Naive thymus-derived CD4-positive, alpha-beta T cell (primary cell): Measurements from ENCODE around the gene COL6A6. TPM values are rescaled to one million over a fixed set of nuclear protein-coding genes. Genes with fewer than 3 reads are reported as not detected.

Experiments
- ATAC-seq: fragments of 150-1000 bp; cut with Tn5 transposase; 2 replicates; pipeline ENCODE4 v1.10.0; 2021; ENCODE audit warnings: mild to moderate bottlenecking, moderate library complexity
- CTCF ChIA-PET: fragments of 350-600 bp; sonication (Branson Sonifier 250); formaldehyde crosslinking; loops from one replicate; lab custom pipeline; 2021; ENCODE audit warnings: antibody characterized with exemption; lab: Charles Lee
- POLR2A ChIA-PET: fragments of 350-600 bp; sonication (Branson Sonifier 250); formaldehyde crosslinking; loops from one replicate; lab custom pipeline; 2021; ENCODE audit warnings: antibody characterized with exemption, inconsistent platforms; lab: Charles Lee
- DNase-seq, 9 donors: peaks; one replicate each; pipeline versions ENCODE4 v3.0.0 to v3.0.0-alpha.2; 2020 to 2022; ENCODE audit warnings: mixed read lengths in 1 of 9
- H3K27ac ChIP-seq: one replicate; pipeline ENCODE4 v1.7.0; 2013; ENCODE audit warnings: mild to moderate bottlenecking, low read depth, low read length, moderate library complexity
- H3K27me3 ChIP-seq, 2 donors: one replicate each; pipeline ENCODE4 v1.7.0; 2013; ENCODE audit warnings: low read length in 2 of 2, mild to moderate bottlenecking in 2 of 2, moderate library complexity in 2 of 2; ENCODE audit not compliant: control insufficient read depth in 2 of 2, insufficient read depth in 2 of 2
- H3K36me3 ChIP-seq, 3 experiments: 1 replicate in 2 of 3; 2 replicates in 1 of 3; pipeline ENCODE4 v1.7.0; 2013; ENCODE audit warnings: low read length in 3 of 3, mild to moderate bottlenecking in 3 of 3, moderate library complexity in 1 of 3; ENCODE audit not compliant: insufficient read depth in 3 of 3, control insufficient read depth in 2 of 3
- H3K4me1 ChIP-seq, 2 donors: one replicate each; pipeline ENCODE4 v1.7.0; 2013; ENCODE audit warnings: low read length in 2 of 2, mild to moderate bottlenecking in 2 of 2, moderate library complexity in 1 of 2; ENCODE audit not compliant: control insufficient read depth in 2 of 2, insufficient read depth in 2 of 2
- H3K4me3 ChIP-seq: 2 replicates; pipeline ENCODE4 v1.7.0; 2013; ENCODE audit warnings: mild to moderate bottlenecking, low read length
- H3K9me3 ChIP-seq, 3 experiments: 1 replicate in 2 of 3; 2 replicates in 1 of 3; pipeline ENCODE4 v1.7.0; 2013; ENCODE audit warnings: low read length in 3 of 3; ENCODE audit not compliant: control insufficient read depth in 2 of 3
- H3K27ac Mint-ChIP-seq, 9 donors: one replicate each; pipeline ENCODE4 v1.8.0; 2020 to 2022; ENCODE audit warnings: mixed read lengths in 9 of 9, mild to moderate bottlenecking in 8 of 9, moderate library complexity in 5 of 9, inconsistent platforms in 2 of 9
- H3K27me3 Mint-ChIP-seq, 5 donors: one replicate each; pipeline ENCODE4 v1.8.0; 2021 to 2022; ENCODE audit warnings: mixed read lengths in 5 of 5, mild to moderate bottlenecking in 1 of 5
- H3K36me3 Mint-ChIP-seq, 5 donors: one replicate each; pipeline ENCODE4 v1.8.0; 2020 to 2022; ENCODE audit warnings: mixed read lengths in 5 of 5, mild to moderate bottlenecking in 3 of 5, inconsistent platforms in 1 of 5
- H3K4me1 Mint-ChIP-seq, 7 donors: one replicate each; pipeline ENCODE4 v1.8.0; 2020 to 2022; ENCODE audit warnings: mixed read lengths in 7 of 7, mild to moderate bottlenecking in 3 of 7, inconsistent platforms in 1 of 7
- H3K4me3 Mint-ChIP-seq, 10 donors: one replicate each; pipeline ENCODE4 v1.8.0; 2020 to 2022; ENCODE audit warnings: mild to moderate bottlenecking in 10 of 10, mixed read lengths in 10 of 10, moderate library complexity in 6 of 10, inconsistent platforms in 2 of 10
- H3K9me3 Mint-ChIP-seq, 11 donors: one replicate each; pipeline ENCODE4 v1.8.0; 2020 to 2022; ENCODE audit warnings: mixed read lengths in 11 of 11, mild to moderate bottlenecking in 4 of 11, inconsistent platforms in 1 of 11, moderate library complexity in 1 of 11
- intact Hi-C, 2 donors: fragments of 100-400 bp; cut with micrococcal nuclease; formaldehyde crosslinking; loops; one replicate each; pipeline ENCODE4 v1.15.1; 2023
- polyA plus RNA-seq, 2 donors: library from polyadenylated mRNA; unstranded; fragments of 300-500 nt; fragmentation: Illumina TruSeq; gene quantifications; one replicate each; pipeline ENCODE4 v1.2.3, GENCODE V29; 2021
- total RNA-seq, 6 experiments: library from RNA in 5 of 6; stranded (reverse) in 5 of 6; gene quantifications; 1 replicate in 5 of 6; 2 replicates in 1 of 6; pipeline ENCODE4 v1.2.3 and lab custom pipeline; 2021 to 2026

COL6A6 gene
- total and polyA plus RNA-seq, 7 experiments from 2014 or later, result 0.05 TPM; not detected in 6

DNA sequence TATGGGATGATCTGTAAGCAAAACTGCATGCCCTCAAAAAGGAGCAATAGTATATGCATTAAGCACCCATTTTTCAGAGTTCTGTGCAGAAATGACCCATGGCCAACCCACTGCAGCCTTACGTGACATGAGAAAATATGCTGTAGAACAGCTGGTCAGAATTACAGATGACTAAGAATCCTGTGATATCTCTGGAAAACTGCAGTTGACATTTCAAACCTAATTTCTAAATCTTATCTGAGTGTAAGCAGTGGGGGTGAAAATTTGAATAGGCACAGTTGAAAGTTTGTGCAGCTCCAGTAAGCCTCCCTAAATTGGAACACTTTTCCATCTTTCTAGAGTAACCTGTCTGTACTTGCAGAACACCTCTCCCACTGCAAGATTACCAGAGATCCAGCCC lies 28.7 kb upstream of the COL6A6 start:
- Mint-ChIP-seq H3K27ac (no peak overlapping the region), H3K27me3 (peaks cover 0 to 16% (median 0%) of the 10 kb centered on the region in 5 donors), H3K9me3 (peaks cover 0 to 1% (median 0%) of the 10 kb centered on the region in 11 donors), H3K36me3 (no peaks in the 10 kb centered on the region), H3K4me1 (no peaks in the 10 kb centered on the region), H3K4me3 (no peak overlapping the region)
- ChIA-PET CTCF (no interaction called here), POLR2A (no interaction called here)
- no peaks in the 10 kb centered on the region for H3K36me3 ChIP-seq
- H3K27me3 ChIP-seq, result no peaks in the 10 kb centered on the region
- DNase-seq (no peak), ATAC-seq (no peak)
- no peak overlapping the region for H3K27ac ChIP-seq
- no peaks in the 10 kb centered on the region for H3K4me1 ChIP-seq
- H3K9me3 ChIP-seq, result no peaks in the 10 kb centered on the region
- no peak overlapping the region for H3K4me3 ChIP-seq
- intact Hi-C loops, result no loop called here

- no peak overlapping the region for H3K27ac Mint-ChIP-seq
- H3K36me3 Mint-ChIP-seq, result no peaks in the 10 kb centered on the region
- Histone ChIP-seq H3K4me3 (no peak overlapping the region), H3K27me3 (no peaks in the 10 kb centered on the region), H3K4me1 (no peaks in the 10 kb centered on the region), H3K9me3 (no peaks in the 10 kb centered on the region), H3K36me3 (no peaks in the 10 kb centered on the region), H3K27ac (no peak overlapping the region)
- no peaks in the 10 kb centered on the region for H3K4me1 Mint-ChIP-seq
- intact Hi-C loops, result no loop called here
- peaks cover 0 to 18% (median 0%) of the 10 kb centered on the region in 5 donors for H3K27me3 Mint-ChIP-seq
- DNase-seq (no peak), ATAC-seq (no peak)
- peaks cover 0 to 1% (median 0%) of the 10 kb centered on the region in 11 donors for H3K9me3 Mint-ChIP-seq
- H3K4me3 Mint-ChIP-seq, result no peak overlapping the region
- POLR2A ChIA-PET, result no interaction called here
- CTCF ChIA-PET, result interaction anchor here (0.6 kb wide), 1 partner anchor 14 kb away, joined by 3 read pairs; no protein-coding TSS in a partner anchor
Observed at GRCh38 chr3:130488769-130489450, 28.1 kb upstream of the COL6A6 start.

DNA sequence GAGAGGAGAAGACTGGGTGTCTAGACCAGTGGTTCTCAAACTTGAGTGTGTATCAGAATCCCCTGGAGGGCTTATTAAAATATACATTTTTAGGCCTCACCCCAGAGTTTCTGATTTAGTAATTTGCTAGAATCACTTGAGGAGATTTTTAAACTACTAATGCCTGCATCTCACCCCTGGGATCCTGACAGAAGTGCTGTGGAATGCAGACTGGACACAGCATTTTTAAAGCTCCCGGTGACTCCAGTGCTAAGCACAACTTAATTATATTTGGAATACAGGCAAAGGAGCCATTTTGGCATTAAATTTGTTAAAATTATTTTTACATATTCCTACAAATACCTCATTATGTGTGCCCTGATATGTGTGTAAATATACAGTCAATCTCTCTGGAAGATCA lies 26.7 kb upstream of the COL6A6 start:
- ChIA-PET CTCF (no interaction called here), POLR2A (no interaction called here)
- Mint-ChIP-seq H3K4me1 (no peaks in the 10 kb centered on the region), H3K4me3 (no peak overlapping the region), H3K36me3 (no peaks in the 10 kb centered on the region), H3K27ac (no peak overlapping the region), H3K27me3 (peaks cover 0 to 15% (median 0%) of the 10 kb centered on the region in 5 donors), H3K9me3 (peaks cover 0 to 1% (median 0%) of the 10 kb centered on the region in 11 donors)
- H3K36me3 ChIP-seq, result no peaks in the 10 kb centered on the region
- no peak for ATAC-seq
- H3K4me3 ChIP-seq, result no peak overlapping the region
- H3K27ac ChIP-seq, result no peak overlapping the region
- no peak for DNase-seq
- intact Hi-C loops, result no loop called here
- H3K9me3 ChIP-seq, result no peaks in the 10 kb centered on the region
- H3K4me1 ChIP-seq, result no peaks in the 10 kb centered on the region
- no peaks in the 10 kb centered on the region for H3K27me3 ChIP-seq

DNA sequence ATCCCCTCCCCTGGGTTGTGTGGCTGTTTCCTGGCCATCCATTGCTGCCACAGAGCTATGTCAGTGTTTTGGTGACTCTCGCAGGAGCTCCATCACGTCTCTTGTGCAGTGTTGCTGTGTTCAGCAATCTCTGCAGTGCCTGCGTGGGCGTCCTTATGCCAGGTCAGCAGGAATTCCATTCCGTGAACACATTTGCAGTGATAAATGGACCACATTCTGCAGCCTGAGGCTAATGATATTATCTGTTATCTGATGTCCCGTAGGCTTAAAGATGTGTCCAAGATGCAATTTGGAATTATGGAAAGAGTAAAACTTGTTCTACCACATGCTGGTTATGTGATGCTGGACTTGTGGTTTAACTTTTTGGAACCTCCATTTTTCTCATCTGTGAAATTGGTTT lies 25.5 kb upstream of the COL6A6 start:
- H3K4me3 Mint-ChIP-seq, result no peak overlapping the region
- no peaks in the 10 kb centered on the region for H3K9me3 ChIP-seq
- H3K27ac ChIP-seq, result no peak overlapping the region
- H3K27ac Mint-ChIP-seq, result no peak overlapping the region
- no peaks in the 10 kb centered on the region for H3K27me3 ChIP-seq
- peaks cover 0 to 13% (median 0%) of the 10 kb centered on the region in 5 donors for H3K27me3 Mint-ChIP-seq
- no peak overlapping the region for H3K4me3 ChIP-seq
- CTCF ChIA-PET, result no interaction called here
- POLR2A ChIA-PET, result no interaction called here
- intact Hi-C loops, result no loop called here
- H3K36me3 ChIP-seq, result no peaks in the 10 kb centered on the region
- H3K4me1 ChIP-seq, result no peaks in the 10 kb centered on the region
- H3K4me1 Mint-ChIP-seq, result no peaks in the 10 kb centered on the region
- no peaks in the 10 kb centered on the region for H3K36me3 Mint-ChIP-seq
- no peak for ATAC-seq
- DNase-seq, result no peak
- H3K9me3 Mint-ChIP-seq, result peaks cover 0 to 1% (median 0%) of the 10 kb centered on the region in 11 donors

- Mint-ChIP-seq H3K27me3 (peaks cover 9 to 44% (median 28%) of the 10 kb centered on the region in 5 donors), H3K4me1 (no peaks in the 10 kb centered on the region), H3K36me3 (no peaks in the 10 kb centered on the region), H3K4me3 (no peak overlapping the region), H3K27ac (no peak overlapping the region), H3K9me3 (no peaks in the 10 kb centered on the region)
- intact Hi-C loops, result no loop called here
- DNase-seq (no peak), ATAC-seq (no peak)
- no peaks in the 10 kb centered on the region for H3K27me3 ChIP-seq
- POLR2A ChIA-PET, result no interaction called here
- no peak overlapping the region for H3K4me3 ChIP-seq
- H3K36me3 ChIP-seq, result no peaks in the 10 kb centered on the region
- CTCF ChIA-PET, result interaction anchor here (0.8 kb wide), 1 partner anchor 123 kb away, joined by 3 read pairs; no protein-coding TSS in a partner anchor
- no peaks in the 10 kb centered on the region for H3K9me3 ChIP-seq
- H3K4me1 ChIP-seq, result no peaks in the 10 kb centered on the region
- H3K27ac ChIP-seq, result no peak overlapping the region
Observed at GRCh38 chr3:130504701-130505100, 12.3 kb upstream of the COL6A6 start.

GRCh38 chr3:130506031-130506430 lies 10.9 kb upstream of the COL6A6 start:
- no peaks in the 10 kb centered on the region for H3K9me3 Mint-ChIP-seq
- no peak overlapping the region for H3K4me3 Mint-ChIP-seq
- no peaks in the 10 kb centered on the region for H3K4me1 Mint-ChIP-seq
- H3K27ac ChIP-seq, result no peak overlapping the region
- no peak for ATAC-seq
- no peaks in the 10 kb centered on the region for H3K36me3 ChIP-seq
- H3K27ac Mint-ChIP-seq, result no peak overlapping the region
- no peak for DNase-seq
- no peaks in the 10 kb centered on the region for H3K4me1 ChIP-seq
- H3K9me3 ChIP-seq, result no peaks in the 10 kb centered on the region
- no peaks in the 10 kb centered on the region for H3K27me3 ChIP-seq
- intact Hi-C loops, result no loop called here
- H3K27me3 Mint-ChIP-seq, result peaks cover 9 to 43% (median 31%) of the 10 kb centered on the region in 5 donors
- CTCF ChIA-PET, result no interaction called here
- no peaks in the 10 kb centered on the region for H3K36me3 Mint-ChIP-seq
- POLR2A ChIA-PET, result no interaction called here
- no peak overlapping the region for H3K4me3 ChIP-seq

DNA sequence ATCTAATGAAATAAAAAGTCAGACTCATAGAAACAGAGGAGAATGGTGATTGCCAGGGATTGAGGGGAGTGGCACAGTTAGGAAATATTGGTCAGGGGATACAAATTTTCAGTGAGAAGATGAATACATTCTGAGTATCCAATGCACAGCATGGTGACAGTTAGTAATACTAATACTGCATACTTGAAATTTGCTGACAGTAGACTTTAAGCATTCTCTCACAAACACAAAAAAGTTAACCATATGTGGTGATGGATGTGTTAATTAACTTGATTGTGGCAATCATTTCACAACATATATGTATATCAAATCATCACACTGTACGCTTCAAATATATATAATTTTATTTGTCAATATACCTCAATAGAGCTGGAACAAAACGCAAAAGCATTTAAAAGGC lies 9.2 kb upstream of the COL6A6 start:
- Mint-ChIP-seq H3K4me1 (no peaks in the 10 kb centered on the region), H3K27me3 (peaks cover 9 to 58% (median 44%) of the 10 kb centered on the region in 5 donors)

More for the DNA sequence above, 9.2 kb upstream of the COL6A6 start:
- H3K27ac Mint-ChIP-seq, result no peak overlapping the region
- POLR2A ChIA-PET, result no interaction called here
- H3K27ac ChIP-seq, result no peak overlapping the region
- no peaks in the 10 kb centered on the region for H3K9me3 ChIP-seq
- DNase-seq (no peak), ATAC-seq (no peak)
- H3K27me3 ChIP-seq, result no peaks in the 10 kb centered on the region
- peaks cover 0 to 5% (median 0%) of the 10 kb centered on the region in 11 donors for H3K9me3 Mint-ChIP-seq
- no peak overlapping the region for H3K4me3 Mint-ChIP-seq
- CTCF ChIA-PET, result no interaction called here
- H3K4me1 ChIP-seq, result no peaks in the 10 kb centered on the region
- H3K4me3 ChIP-seq, result no peak overlapping the region
- peaks cover 0 to 6% (median 0%) of the 10 kb centered on the region in 5 donors for H3K36me3 Mint-ChIP-seq
- no peaks in the 10 kb centered on the region for H3K36me3 ChIP-seq
- intact Hi-C loops, result no loop called here
